ENCODE data around the gene KRTAP5-7. TPM values are rescaled to one million over a fixed set of nuclear protein-coding genes. Genes with fewer than 3 reads are reported as not detected.

Gene KRTAP5-7
- total and polyA plus RNA-seq, 4 donors, result 0.19 TPM; not detected in 3

DNA sequence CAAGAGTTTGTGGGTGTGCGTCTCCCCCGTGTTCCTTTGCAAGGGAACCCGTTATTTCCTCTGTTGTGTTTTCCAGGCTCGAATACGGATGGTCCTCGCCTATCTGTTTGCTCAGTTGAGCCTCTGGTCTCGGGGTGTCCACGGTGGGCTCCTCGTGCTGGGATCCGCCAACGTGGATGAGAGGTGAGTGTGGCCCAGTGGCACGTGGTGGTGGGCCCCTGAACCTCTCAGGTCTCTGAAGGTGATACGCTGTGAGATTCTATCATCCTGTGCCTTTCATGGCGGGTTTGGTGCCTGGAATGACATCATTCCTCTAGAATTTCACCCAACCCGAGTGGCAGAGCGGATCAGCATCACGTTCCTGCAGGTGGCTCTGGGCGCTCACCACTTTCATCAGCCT is 41.6 kb upstream of the KRTAP5-7 start (continued):
- TF ChIP-seq GABPA (IDR thresholded peaks at IDR 0.05 in 1 of 2, conservative IDR thresholded peaks at IDR 0.05 in 1 of 2) (no peak), NR2F2 (IDR thresholded peaks at IDR 0.05) (no peak), FOXA2 (IDR thresholded peaks at IDR 0.05) (no peak), HNF4G (IDR thresholded peaks at IDR 0.05) (no peak), TAF1 (conservative IDR thresholded peaks at IDR 0.05) (no peak)

DNA sequence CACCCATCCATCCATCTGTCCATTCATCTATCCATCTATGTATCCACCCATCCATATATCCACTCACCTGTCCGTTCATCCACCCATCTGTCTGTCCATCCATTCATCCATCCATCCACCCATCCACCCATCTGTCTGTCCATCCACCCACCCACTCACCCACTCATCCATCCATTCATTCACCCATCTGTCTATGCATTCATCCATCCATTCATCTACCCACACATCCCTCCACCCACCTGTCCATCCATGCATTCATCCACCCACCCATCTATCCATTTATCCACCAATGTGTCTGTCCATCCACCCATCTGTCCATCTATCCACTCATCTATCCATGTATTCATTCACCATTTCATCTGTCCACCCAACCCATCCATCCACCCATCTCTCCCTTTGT is 40.7 kb upstream of the KRTAP5-7 start:
- TF ChIP-seq, protein P1, sequence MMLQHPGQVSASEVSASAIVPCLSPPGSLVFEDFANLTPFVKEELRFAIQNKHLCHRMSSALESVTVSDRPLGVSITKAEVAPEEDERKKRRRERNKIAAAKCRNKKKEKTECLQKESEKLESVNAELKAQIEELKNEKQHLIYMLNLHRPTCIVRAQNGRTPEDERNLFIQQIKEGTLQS (IDR thresholded peaks at IDR 0.05), result no peak
- no peak for TF ChIP-seq HNF4A (conservative IDR thresholded peaks at IDR 0.05)
- no peak overlapping the region for H3K27ac ChIP-seq (ENCODE audit: low read depth in 1 of 2, low read length in 2 of 2)
- 96% methylated on average over 1 of the region's 1 CpG for WGBS
- no peaks in the 10 kb centered on the region for H3K9me3 ChIP-seq (ENCODE audit: control insufficient read depth in 4 of 4, low read length in 3 of 4)
- peaks cover 5 to 73% (median 39%) of the 10 kb centered on the region in 4 donors for H3K36me3 ChIP-seq (ENCODE audit: control insufficient read depth in 4 of 4, insufficient read depth in 3 of 4, low read depth in 1 of 4, low read length in 3 of 4)
- H3K4me3 ChIP-seq (ENCODE audit: low read depth in 1 of 3, low read length in 3 of 3), result no peak overlapping the region
- H3K27me3 ChIP-seq (ENCODE audit: control insufficient read depth in 4 of 4, insufficient read depth in 4 of 4, low read length in 3 of 4), result no peaks in the 10 kb centered on the region
- no peaks in the 10 kb centered on the region for H3K4me1 ChIP-seq (ENCODE audit: control insufficient read depth in 4 of 4, insufficient read depth in 4 of 4, low read length in 3 of 4)
- no peak overlapping the region for H3K9ac ChIP-seq (ENCODE audit: low read depth in 1 of 2, low read length in 2 of 2)
- DNase-seq (ENCODE audit: low spot score), result no peak

DNA sequence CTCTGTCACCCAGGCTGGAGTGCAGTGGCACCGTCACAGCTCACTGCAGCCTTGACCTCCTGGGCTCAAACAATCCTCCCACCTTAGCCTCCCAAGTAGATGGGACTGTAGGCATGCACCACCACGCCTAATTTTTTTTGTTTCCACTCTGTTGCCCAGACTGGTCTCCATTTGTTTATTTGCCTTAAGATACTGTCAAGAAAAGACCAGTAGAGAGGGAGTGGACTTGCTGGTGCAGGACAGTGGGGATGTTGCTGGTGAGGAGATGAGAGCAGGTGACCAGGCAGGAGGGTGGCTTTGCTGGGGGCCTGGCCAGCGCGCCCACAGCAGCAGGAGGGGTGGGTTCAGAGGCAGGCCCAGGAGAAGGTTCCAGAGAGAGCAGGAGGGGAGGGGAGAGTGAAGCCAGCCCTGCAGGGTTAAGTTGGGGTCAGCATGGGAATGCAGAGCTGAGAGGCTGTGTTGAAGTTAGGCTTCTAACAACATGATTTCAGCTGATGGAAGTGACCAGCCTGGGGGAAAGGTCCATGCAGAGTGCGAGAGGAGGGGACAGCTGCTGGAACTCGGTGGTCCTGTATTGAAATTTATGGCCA is 38.3 kb upstream of the KRTAP5-7 start:
- Histone ChIP-seq H3K4me1 (ENCODE audit: control insufficient read depth in 4 of 4, insufficient read depth in 4 of 4, low read length in 3 of 4) (no peaks in the 10 kb centered on the region), H3K27me3 (ENCODE audit: control insufficient read depth in 4 of 4, insufficient read depth in 4 of 4, low read length in 3 of 4) (no peaks in the 10 kb centered on the region), H3K9ac (ENCODE audit: low read depth in 1 of 2, low read length in 2 of 2) (no peak overlapping the region), H3K27ac (ENCODE audit: low read depth in 1 of 2, low read length in 2 of 2) (no peak overlapping the region), H3K36me3 (ENCODE audit: control insufficient read depth in 4 of 4, insufficient read depth in 3 of 4, low read depth in 1 of 4, low read length in 3 of 4) (peaks cover 5 to 62% (median 30%) of the 10 kb centered on the region in 4 donors), H3K4me3 (ENCODE audit: low read depth in 1 of 3, low read length in 3 of 3) (no peak overlapping the region), H3K9me3 (ENCODE audit: control insufficient read depth in 4 of 4, low read length in 3 of 4) (no peaks in the 10 kb centered on the region)
- TF ChIP-seq, protein P2, sequence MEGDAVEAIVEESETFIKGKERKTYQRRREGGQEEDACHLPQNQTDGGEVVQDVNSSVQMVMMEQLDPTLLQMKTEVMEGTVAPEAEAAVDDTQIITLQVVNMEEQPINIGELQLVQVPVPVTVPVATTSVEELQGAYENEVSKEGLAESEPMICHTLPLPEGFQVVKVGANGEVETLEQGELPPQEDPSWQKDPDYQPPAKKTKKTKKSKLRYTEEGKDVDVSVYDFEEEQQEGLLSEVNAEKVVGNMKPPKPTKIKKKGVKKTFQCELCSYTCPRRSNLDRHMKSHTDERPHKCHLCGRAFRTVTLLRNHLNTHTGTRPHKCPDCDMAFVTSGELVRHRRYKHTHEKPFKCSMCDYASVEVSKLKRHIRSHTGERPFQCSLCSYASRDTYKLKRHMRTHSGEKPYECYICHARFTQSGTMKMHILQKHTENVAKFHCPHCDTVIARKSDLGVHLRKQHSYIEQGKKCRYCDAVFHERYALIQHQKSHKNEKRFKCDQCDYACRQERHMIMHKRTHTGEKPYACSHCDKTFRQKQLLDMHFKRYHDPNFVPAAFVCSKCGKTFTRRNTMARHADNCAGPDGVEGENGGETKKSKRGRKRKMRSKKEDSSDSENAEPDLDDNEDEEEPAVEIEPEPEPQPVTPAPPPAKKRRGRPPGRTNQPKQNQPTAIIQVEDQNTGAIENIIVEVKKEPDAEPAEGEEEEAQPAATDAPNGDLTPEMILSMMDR (IDR thresholded peaks at IDR 0.05; ENCODE audit: low read depth, low read length, missing input control), result no peak
- no peak for TF ChIP-seq TAF1 (conservative IDR thresholded peaks at IDR 0.05)
- TF ChIP-seq, protein P1 (IDR thresholded peaks at IDR 0.05), result no peak
- TF ChIP-seq HNF4G (IDR thresholded peaks at IDR 0.05), result no peak
- TF ChIP-seq, protein P3, sequence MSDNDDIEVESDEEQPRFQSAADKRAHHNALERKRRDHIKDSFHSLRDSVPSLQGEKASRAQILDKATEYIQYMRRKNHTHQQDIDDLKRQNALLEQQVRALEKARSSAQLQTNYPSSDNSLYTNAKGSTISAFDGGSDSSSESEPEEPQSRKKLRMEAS (IDR thresholded peaks at IDR 0.05), result no peak
- no peak for TF ChIP-seq NR2F2 (IDR thresholded peaks at IDR 0.05)
- TF ChIP-seq JUND (IDR thresholded peaks at IDR 0.05), result no peak
- no peak for TF ChIP-seq YY1 (IDR thresholded peaks at IDR 0.05)
- no peak for TF ChIP-seq FOXA2 (IDR thresholded peaks at IDR 0.05)
- no peak for TF ChIP-seq GABPA (IDR thresholded peaks at IDR 0.05 in 1 of 2, conservative IDR thresholded peaks at IDR 0.05 in 1 of 2)
- 87% methylated on average over 6 of the region's 6 CpGs for WGBS
- no peak for DNase-seq (ENCODE audit: low spot score)

DNA sequence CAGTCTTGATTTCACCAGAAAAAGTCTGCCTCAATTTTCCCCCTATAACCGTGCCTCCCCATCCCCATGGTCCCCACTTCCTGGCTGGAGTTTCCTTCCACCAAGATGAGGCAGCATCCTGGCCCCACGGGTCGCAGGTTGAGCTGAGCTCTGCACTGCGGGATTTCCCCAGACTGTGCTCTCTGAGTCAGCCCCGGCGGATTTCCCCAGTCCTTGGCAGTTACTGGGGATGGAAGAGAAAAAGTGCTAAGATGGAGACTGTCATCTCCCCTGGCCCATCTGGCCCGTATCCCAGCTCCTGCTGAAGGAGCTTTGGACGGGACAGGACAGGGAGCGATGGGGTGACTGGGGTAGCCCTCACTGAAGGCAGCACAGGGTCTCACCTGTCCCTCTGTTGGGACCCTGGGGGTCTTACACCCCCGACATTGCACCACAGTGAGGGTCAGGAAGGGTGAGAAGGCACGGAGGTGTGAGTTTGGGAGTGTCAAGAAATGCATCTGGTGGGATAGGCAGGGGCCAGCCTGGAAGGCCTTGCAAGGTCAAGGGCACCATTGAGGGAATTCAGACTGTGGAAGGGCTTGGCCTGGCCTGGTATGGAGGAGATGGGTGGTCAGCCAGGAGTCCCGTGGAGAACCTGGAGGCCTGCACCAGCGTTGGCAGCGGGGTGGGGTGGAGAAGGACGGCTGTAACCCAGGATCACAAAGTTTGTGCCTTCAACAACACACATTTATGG is 37.6 kb upstream of the KRTAP5-7 start:
- H3K4me1 ChIP-seq (ENCODE audit: control insufficient read depth in 4 of 4, insufficient read depth in 4 of 4, low read length in 3 of 4), result no peaks in the 10 kb centered on the region
- H3K9me3 ChIP-seq (ENCODE audit: control insufficient read depth in 4 of 4, low read length in 3 of 4), result no peaks in the 10 kb centered on the region
- no peaks in the 10 kb centered on the region for H3K27me3 ChIP-seq (ENCODE audit: control insufficient read depth in 4 of 4, insufficient read depth in 4 of 4, low read length in 3 of 4)
- no peak overlapping the region for H3K9ac ChIP-seq (ENCODE audit: low read depth in 1 of 2, low read length in 2 of 2)
- peaks cover 2 to 60% (median 26%) of the 10 kb centered on the region in 4 donors for H3K36me3 ChIP-seq (ENCODE audit: control insufficient read depth in 4 of 4, insufficient read depth in 3 of 4, low read depth in 1 of 4, low read length in 3 of 4)
- 82% methylated on average over 15 of the region's 15 CpGs for WGBS
- TF ChIP-seq RAD21 (IDR thresholded peaks at IDR 0.05) (no peak), HNF4G (IDR thresholded peaks at IDR 0.05) (no peak), YY1 (IDR thresholded peaks at IDR 0.05) (no peak), RXRA (IDR thresholded peaks at IDR 0.05) (no peak), FOXA2 (IDR thresholded peaks at IDR 0.05) (no peak)
- TF ChIP-seq, protein P2 (IDR thresholded peaks at IDR 0.05; ENCODE audit: low read depth, low read length, missing input control), result no peak
- no peak for DNase-seq (ENCODE audit: low spot score)
- H3K27ac ChIP-seq (ENCODE audit: low read depth in 1 of 2, low read length in 2 of 2), result no peak overlapping the region
- H3K4me3 ChIP-seq (ENCODE audit: low read depth in 1 of 3, low read length in 3 of 3), result no peak overlapping the region
